Brain microvascular endothelial cell (primary cell): ENCODE results near the gene DCUN1D5.

Source experiments
- DNase-seq: peaks from one replicate; pipeline ENCODE4 v3.0.0-alpha.2; 2020
- H3K27ac ChIP-seq: fragments of 250-450 bp; sonication (Bioruptor Pico); 2 replicates; pipeline ENCODE4 v1.5.1; 2020; ENCODE audit warnings: mild to moderate bottlenecking, moderate library complexity
- H3K27me3 ChIP-seq: fragments of 250-450 bp; sonication (Bioruptor Pico); replicated peaks from 2 replicates; pipeline ENCODE4 v1.5.1; 2020; ENCODE audit warnings: mild to moderate bottlenecking
- H3K36me3 ChIP-seq: fragments of 250-450 bp; sonication (Bioruptor Pico); replicated peaks from 2 replicates; pipeline ENCODE4 v1.5.1; 2020; ENCODE audit warnings: mild to moderate bottlenecking
- H3K4me3 ChIP-seq: 2 replicates; pipeline ENCODE4 v1.5.1; 2011; ENCODE audit warnings: low read depth, mild to moderate bottlenecking, control low read depth, low read length, moderate library complexity
- CTCF ChIP-seq: IDR thresholded peaks from 2 replicates; pipeline ENCODE4 v1.5.1; 2011; ENCODE audit warnings: low read depth, mild to moderate bottlenecking, moderate library complexity, low read length, control low read depth, inconsistent platforms; ENCODE audit errors: missing control alignments
- in situ Hi-C: cut with HindIII; loops from 2 replicates; pipeline ENCODE4 v1.10.0; 2017; ENCODE audit warnings: low sequenced_read_pairs, low pct_ligation_motif_present

The DCUN1D5 gene

DNA sequence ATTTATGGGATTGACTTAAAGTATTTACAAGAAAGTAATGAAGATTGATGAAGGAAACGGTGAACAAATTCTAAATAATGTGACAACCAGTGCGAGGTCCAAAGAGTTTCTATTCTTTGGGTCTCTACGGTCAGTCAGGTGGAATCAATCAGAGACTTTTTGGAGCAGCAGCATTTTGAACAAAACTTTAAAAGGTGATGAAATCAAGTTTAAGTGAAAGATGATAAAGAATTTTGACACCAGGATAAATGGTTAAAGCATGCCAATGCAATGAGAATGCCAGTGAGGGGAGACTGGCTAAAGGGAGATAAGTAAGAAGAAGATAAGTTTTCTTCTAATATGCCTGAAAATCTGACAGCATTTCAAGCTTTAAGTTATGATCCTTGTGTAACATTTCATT lies 67.9 kb downstream of the DCUN1D5 start:
- no peaks in the 10 kb centered on the region for H3K27me3 ChIP-seq
- in situ Hi-C loops, result no loop called here
- H3K36me3 ChIP-seq, result no peaks in the 10 kb centered on the region
- no peak overlapping the region for H3K27ac ChIP-seq
- no peak overlapping the region for H3K4me3 ChIP-seq
- DNase-seq, result no peak
- TF ChIP-seq CTCF, result no peak

- in situ Hi-C loops, result no loop called here
- Histone ChIP-seq H3K27me3 (no peaks in the 10 kb centered on the region), H3K27ac (no peak overlapping the region), H3K4me3 (no peak overlapping the region), H3K36me3 (no peaks in the 10 kb centered on the region)
- DNase-seq, result no peak
- TF ChIP-seq CTCF, result no peak
Observed at GRCh38 chr11:103016031-103016430, 75.9 kb downstream of the DCUN1D5 start.

- DNase-seq, result no peak
- H3K4me3 ChIP-seq, result no peak overlapping the region
- no peak overlapping the region for H3K27ac ChIP-seq
- in situ Hi-C loops, result no loop called here
- H3K27me3 ChIP-seq, result no peaks in the 10 kb centered on the region
- no peaks in the 10 kb centered on the region for H3K36me3 ChIP-seq
- TF ChIP-seq CTCF, result no peak
Observed at GRCh38 chr11:103013421-103013820, 78.5 kb downstream of the DCUN1D5 start.
